HepG2 (cell line): ENCODE results near the gene NSMF.

Experiments
- CBX5 ChIP-seq: sonication (generic); formaldehyde crosslinking; IDR thresholded peaks from 2 replicates; pipeline ENCODE4 v1.4.0; 2020; ENCODE audit warnings: missing genetic modification reagents, borderline replicate concordance
- TF ChIP-seq, protein P1 (sequence below): sonication (generic); formaldehyde crosslinking; IDR thresholded peaks from 2 replicates; pipeline ENCODE4 v1.9.0; 2022; ENCODE audit warnings: low read depth, missing genetic modification reagents
- TF ChIP-seq, protein P2 (sequence below): sonication (generic); formaldehyde crosslinking; IDR thresholded peaks from 2 replicates; pipeline ENCODE4 v1.5.0; 2020; ENCODE audit warnings: missing genetic modification reagents
- TF ChIP-seq, protein P3 (sequence below): sonication (generic); formaldehyde crosslinking; IDR thresholded peaks from 2 replicates; pipeline ENCODE4 v1.5.0; 2020; ENCODE audit warnings: mild to moderate bottlenecking, missing genetic modification reagents, moderate library complexity
- TF ChIP-seq, protein P4 (sequence below), 2 experiments: sonication (generic) in 1 of 2; formaldehyde crosslinking in 1 of 2; IDR thresholded peaks; 2 replicates each; pipeline versions ENCODE4 v1.5.1 to v1.6.1; 2011 to 2020; ENCODE audit warnings: borderline replicate concordance in 1 of 2, low read depth in 1 of 2, low read length in 1 of 2, mild to moderate bottlenecking in 1 of 2, missing genetic modification reagents in 1 of 2, moderate library complexity in 1 of 2

DNA sequence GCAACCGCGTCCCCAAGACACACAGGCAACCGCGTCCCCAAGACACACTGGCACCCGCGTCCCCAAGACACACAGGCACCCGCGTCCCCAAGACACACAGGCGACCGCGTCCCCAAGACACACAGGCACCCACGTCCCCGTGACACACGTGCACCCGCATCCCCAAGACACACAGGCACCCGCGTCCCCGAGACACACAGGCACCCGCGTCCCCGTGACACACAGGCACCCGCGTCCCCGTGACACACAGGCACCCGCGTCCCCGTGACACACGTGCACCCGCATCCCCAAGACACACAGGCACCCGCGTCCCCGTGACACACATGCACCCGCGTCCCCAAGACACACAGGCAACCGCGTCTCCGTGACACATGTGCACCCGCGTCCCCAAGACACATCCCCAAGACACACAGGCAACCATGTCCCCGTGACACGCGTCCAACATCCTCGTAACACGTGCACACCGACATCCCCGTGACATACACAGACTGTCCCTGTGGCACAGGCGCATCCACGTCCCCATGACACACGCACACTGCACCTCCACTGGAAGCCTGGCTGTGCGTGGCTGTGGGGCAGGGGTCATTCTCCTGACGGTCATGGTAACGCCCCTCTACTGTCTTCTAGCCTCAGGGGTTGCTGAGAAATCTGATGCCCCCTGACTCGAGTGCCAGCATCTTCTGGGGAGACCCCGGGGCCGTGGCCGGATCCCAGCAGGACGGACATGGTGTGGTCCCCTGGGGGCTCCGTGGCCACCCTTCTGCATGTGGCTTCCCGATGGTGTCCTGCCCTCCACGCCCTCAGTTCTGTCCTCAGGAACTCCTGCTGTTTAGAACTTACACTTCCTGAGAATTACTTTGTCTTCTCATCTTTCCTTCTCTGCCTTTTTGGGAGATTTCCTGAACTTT, 60.3 kb downstream of the NSMF start:
- TF ChIP-seq, protein P1, sequence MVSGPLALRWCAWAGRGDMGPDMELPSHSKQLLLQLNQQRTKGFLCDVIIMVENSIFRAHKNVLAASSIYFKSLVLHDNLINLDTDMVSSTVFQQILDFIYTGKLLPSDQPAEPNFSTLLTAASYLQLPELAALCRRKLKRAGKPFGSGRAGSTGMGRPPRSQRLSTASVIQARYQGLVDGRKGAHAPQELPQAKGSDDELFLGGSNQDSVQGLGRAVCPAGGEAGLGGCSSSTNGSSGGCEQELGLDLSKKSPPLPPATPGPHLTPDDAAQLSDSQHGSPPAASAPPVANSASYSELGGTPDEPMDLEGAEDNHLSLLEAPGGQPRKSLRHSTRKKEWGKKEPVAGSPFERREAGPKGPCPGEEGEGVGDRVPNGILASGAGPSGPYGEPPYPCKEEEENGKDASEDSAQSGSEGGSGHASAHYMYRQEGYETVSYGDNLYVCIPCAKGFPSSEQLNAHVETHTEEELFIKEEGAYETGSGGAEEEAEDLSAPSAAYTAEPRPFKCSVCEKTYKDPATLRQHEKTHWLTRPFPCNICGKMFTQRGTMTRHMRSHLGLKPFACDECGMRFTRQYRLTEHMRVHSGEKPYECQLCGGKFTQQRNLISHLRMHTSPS (CRISPR knock-in tag): no peak
- TF ChIP-seq, protein P2, sequence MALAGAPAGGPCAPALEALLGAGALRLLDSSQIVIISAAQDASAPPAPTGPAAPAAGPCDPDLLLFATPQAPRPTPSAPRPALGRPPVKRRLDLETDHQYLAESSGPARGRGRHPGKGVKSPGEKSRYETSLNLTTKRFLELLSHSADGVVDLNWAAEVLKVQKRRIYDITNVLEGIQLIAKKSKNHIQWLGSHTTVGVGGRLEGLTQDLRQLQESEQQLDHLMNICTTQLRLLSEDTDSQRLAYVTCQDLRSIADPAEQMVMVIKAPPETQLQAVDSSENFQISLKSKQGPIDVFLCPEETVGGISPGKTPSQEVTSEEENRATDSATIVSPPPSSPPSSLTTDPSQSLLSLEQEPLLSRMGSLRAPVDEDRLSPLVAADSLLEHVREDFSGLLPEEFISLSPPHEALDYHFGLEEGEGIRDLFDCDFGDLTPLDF: no peak
- TF ChIP-seq CBX5 (CRISPR knock-in tag): no peak
- TF ChIP-seq, protein P3, sequence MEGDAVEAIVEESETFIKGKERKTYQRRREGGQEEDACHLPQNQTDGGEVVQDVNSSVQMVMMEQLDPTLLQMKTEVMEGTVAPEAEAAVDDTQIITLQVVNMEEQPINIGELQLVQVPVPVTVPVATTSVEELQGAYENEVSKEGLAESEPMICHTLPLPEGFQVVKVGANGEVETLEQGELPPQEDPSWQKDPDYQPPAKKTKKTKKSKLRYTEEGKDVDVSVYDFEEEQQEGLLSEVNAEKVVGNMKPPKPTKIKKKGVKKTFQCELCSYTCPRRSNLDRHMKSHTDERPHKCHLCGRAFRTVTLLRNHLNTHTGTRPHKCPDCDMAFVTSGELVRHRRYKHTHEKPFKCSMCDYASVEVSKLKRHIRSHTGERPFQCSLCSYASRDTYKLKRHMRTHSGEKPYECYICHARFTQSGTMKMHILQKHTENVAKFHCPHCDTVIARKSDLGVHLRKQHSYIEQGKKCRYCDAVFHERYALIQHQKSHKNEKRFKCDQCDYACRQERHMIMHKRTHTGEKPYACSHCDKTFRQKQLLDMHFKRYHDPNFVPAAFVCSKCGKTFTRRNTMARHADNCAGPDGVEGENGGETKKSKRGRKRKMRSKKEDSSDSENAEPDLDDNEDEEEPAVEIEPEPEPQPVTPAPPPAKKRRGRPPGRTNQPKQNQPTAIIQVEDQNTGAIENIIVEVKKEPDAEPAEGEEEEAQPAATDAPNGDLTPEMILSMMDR (CRISPR knock-in tag): no peak
- TF ChIP-seq, protein P4, sequence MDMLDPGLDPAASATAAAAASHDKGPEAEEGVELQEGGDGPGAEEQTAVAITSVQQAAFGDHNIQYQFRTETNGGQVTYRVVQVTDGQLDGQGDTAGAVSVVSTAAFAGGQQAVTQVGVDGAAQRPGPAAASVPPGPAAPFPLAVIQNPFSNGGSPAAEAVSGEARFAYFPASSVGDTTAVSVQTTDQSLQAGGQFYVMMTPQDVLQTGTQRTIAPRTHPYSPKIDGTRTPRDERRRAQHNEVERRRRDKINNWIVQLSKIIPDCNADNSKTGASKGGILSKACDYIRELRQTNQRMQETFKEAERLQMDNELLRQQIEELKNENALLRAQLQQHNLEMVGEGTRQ (IDR thresholded peaks at IDR 0.05; ENCODE audit: low read depth, low read length): no peak
- TF ChIP-seq, protein P4 (CRISPR knock-in tag; IDR thresholded peaks at IDR 0.05; ENCODE audit: borderline replicate concordance): no peak
